Muscle of leg (tissue), 11 donors: ENCODE results near the gene XPO4. TPM values are rescaled to one million over a fixed set of nuclear protein-coding genes. Genes with fewer than 3 reads are reported as not detected.
"Not testable (repeated sequence)": the region's sequence is repeated elsewhere in the genome, so short reads cannot be mapped to it uniquely, and the experiment has no call there.

Experiments used
- DNase-seq: peaks from one replicate; pipeline ENCODE4 v3.0.0; 2013
- H3K27ac ChIP-seq: one replicate; pipeline ENCODE4 v1.5.1; 2013; ENCODE audit warnings: mild to moderate bottlenecking, low read length, control low read depth
- H3K27me3 ChIP-seq: one replicate; pipeline ENCODE4 v1.6.1; 2013; ENCODE audit warnings: low read length; ENCODE audit not compliant: control insufficient read depth, insufficient read depth
- H3K36me3 ChIP-seq: one replicate; pipeline ENCODE4 v1.6.1; 2013; ENCODE audit warnings: low read length; ENCODE audit not compliant: control insufficient read depth, insufficient read depth
- H3K4me1 ChIP-seq: one replicate; pipeline ENCODE4 v1.6.1; 2013; ENCODE audit warnings: low read length; ENCODE audit not compliant: control insufficient read depth, insufficient read depth
- H3K4me3 ChIP-seq: one replicate; pipeline ENCODE4 v1.5.1; 2013; ENCODE audit warnings: low read length, control low read depth
- H3K9me3 ChIP-seq: replicated peaks from 2 replicates; pipeline ENCODE4 v1.6.1; 2013; ENCODE audit warnings: low read depth, low read length; ENCODE audit not compliant: control insufficient read depth
- WGBS: methylation state at CpG from one replicate; pipeline ENCODE4 v1.1.5; 2013; ENCODE audit warnings: missing lambda C conversion rate; ENCODE audit not compliant: insufficient coverage; 5-methylcytosine and 5-hydroxymethylcytosine counted together
- polyA plus RNA-seq, 8 donors: library from polyadenylated mRNA; unstranded; fragments of 120-200 nt; gene quantifications; one replicate each; pipeline versions ENCODE4 v1.2.1 to v1.2.3, GENCODE V29; 2013; ENCODE audit warnings: inconsistent platforms in 1 of 8, low replicate concordance in 1 of 8; ENCODE audit not compliant: insufficient read length in 8 of 8, insufficient read depth in 1 of 8
- total RNA-seq: library from RNA; stranded (reverse); fragments of 120-200 nt; gene quantifications from one replicate; pipeline ENCODE4 v1.2.4, GENCODE V29; 2013

Gene XPO4
- total and polyA plus RNA-seq, 9 donors: 15.4 to 39.8 (median 22.5) TPM

- Histone ChIP-seq H3K4me3 (no peak overlapping the region), H3K27ac (no peak overlapping the region), H3K36me3 (peaks cover 4% of the 10 kb centered on the region), H3K4me1 (no peaks in the 10 kb centered on the region), H3K9me3 (no peaks in the 10 kb centered on the region), H3K27me3 (no peaks in the 10 kb centered on the region)
- no peak for DNase-seq
- WGBS: 80% methylated on average over 2 of the region's 2 CpGs
These were observed 8.3 kb downstream of the XPO4 start for GRCh38 chr13:20894245-20894644.

- 92% methylated on average over 2 of the region's 7 CpGs for WGBS
- Histone ChIP-seq H3K4me3 (no peak overlapping the region), H3K36me3 (no peaks in the 10 kb centered on the region), H3K27me3 (no peaks in the 10 kb centered on the region), H3K27ac (no peak overlapping the region), H3K4me1 (no peaks in the 10 kb centered on the region), H3K9me3 (no peaks in the 10 kb centered on the region)
- no peak for DNase-seq
These were observed 10.8 kb downstream of the XPO4 start for GRCh38 chr13:20891768-20892167.

GRCh38 chr13:20891034-20891433 is 11.5 kb downstream of the XPO4 start:
- DNase-seq: no peak
- Histone ChIP-seq H3K4me1 (no peaks in the 10 kb centered on the region), H3K27ac (no peak overlapping the region), H3K27me3 (no peaks in the 10 kb centered on the region), H3K36me3 (no peaks in the 10 kb centered on the region), H3K9me3 (no peaks in the 10 kb centered on the region), H3K4me3 (no peak overlapping the region)
- WGBS: no CpG with 5 or more reads among the region's 3 CpGs

- H3K27ac ChIP-seq, DNase-seq, H3K4me1 ChIP-seq, H3K27me3 ChIP-seq, H3K9me3 ChIP-seq, H3K36me3 ChIP-seq, H3K4me3 ChIP-seq: not testable (repeated sequence)
- WGBS: 100% methylated on average over 1 of the region's 6 CpGs
These were observed 12.0 kb downstream of the XPO4 start for GRCh38 chr13:20890540-20890939.

- WGBS: 71% methylated on average over 1 of the region's 3 CpGs
- Histone ChIP-seq H3K4me1 (peaks cover 6% of the 10 kb centered on the region), H3K27me3 (no peaks in the 10 kb centered on the region), H3K36me3 (peaks cover 3% of the 10 kb centered on the region), H3K27ac (no peak overlapping the region), H3K9me3 (no peaks in the 10 kb centered on the region), H3K4me3 (no peak overlapping the region)
- peak; percentile 9 for DNase-seq
These were observed 20.3 kb downstream of the XPO4 start for GRCh38 chr13:20882206-20882605.

GRCh38 chr13:20877902-20878301 is 24.6 kb downstream of the XPO4 start:
- no peaks in the 10 kb centered on the region for H3K36me3 ChIP-seq
- H3K27me3 ChIP-seq: no peaks in the 10 kb centered on the region
- H3K9me3 ChIP-seq: no peaks in the 10 kb centered on the region
- DNase-seq: no peak
- peaks cover 5% of the 10 kb centered on the region for H3K4me1 ChIP-seq
- no peak overlapping the region for H3K27ac ChIP-seq
- H3K4me3 ChIP-seq: no peak overlapping the region
- WGBS: no CpG with 5 or more reads among the region's 2 CpGs

- H3K27ac ChIP-seq, H3K4me1 ChIP-seq, H3K4me3 ChIP-seq, H3K27me3 ChIP-seq, H3K36me3 ChIP-seq, H3K9me3 ChIP-seq, DNase-seq: not testable (repeated sequence)
- 80% methylated on average over 1 of the region's 5 CpGs for WGBS
These were observed 25.7 kb downstream of the XPO4 start for GRCh38 chr13:20876802-20877201.

- not testable (repeated sequence) for H3K4me3 ChIP-seq, DNase-seq, H3K27me3 ChIP-seq, H3K36me3 ChIP-seq, H3K27ac ChIP-seq, H3K4me1 ChIP-seq, H3K9me3 ChIP-seq
- WGBS: 100% methylated on average over 2 of the region's 8 CpGs
These were observed 28.1 kb downstream of the XPO4 start for GRCh38 chr13:20874439-20874838.

- WGBS: 53% methylated on average over 3 of the region's 3 CpGs
- no peaks in the 10 kb centered on the region for H3K36me3 ChIP-seq
- H3K27me3 ChIP-seq: no peaks in the 10 kb centered on the region
These were observed 29.2 kb downstream of the XPO4 start for GRCh38 chr13:20873348-20873747.

GRCh38 chr13:20870829-20871228 is 31.7 kb downstream of the XPO4 start:
- Histone ChIP-seq H3K4me1 (no peaks in the 10 kb centered on the region), H3K36me3 (no peaks in the 10 kb centered on the region), H3K27ac (no peak overlapping the region), H3K9me3 (no peaks in the 10 kb centered on the region), H3K4me3 (no peak overlapping the region), H3K27me3 (no peaks in the 10 kb centered on the region)
- no peak for DNase-seq
- WGBS: 83% methylated on average over 1 of the region's 4 CpGs

More at GRCh38 chr13:20873348-20873747, 29.2 kb downstream of the XPO4 start:
- Histone ChIP-seq H3K27ac (no peak overlapping the region), H3K9me3 (no peaks in the 10 kb centered on the region), H3K4me3 (no peak overlapping the region), H3K4me1 (no peaks in the 10 kb centered on the region)
- no peak for DNase-seq

- Histone ChIP-seq H3K27ac (no peak overlapping the region), H3K9me3 (no peaks in the 10 kb centered on the region), H3K4me1 (no peaks in the 10 kb centered on the region), H3K36me3 (no peaks in the 10 kb centered on the region), H3K27me3 (no peaks in the 10 kb centered on the region), H3K4me3 (no peak overlapping the region)
- peak; percentile 23 for DNase-seq
- WGBS: no CpG with 5 or more reads among the region's 2 CpGs
These were observed 33.0 kb downstream of the XPO4 start for GRCh38 chr13:20869540-20869939.
